Measurements from ENCODE around the gene AOPEP. TPM values are rescaled to one million over a fixed set of nuclear protein-coding genes. Genes with fewer than 3 reads are reported as not detected.
A peak's percentile ranks its signal among the peaks of the same experiment; 100 is the strongest.

Gene AOPEP
- total RNA-seq, 6 experiments from 2014 or later: 36.6 to 110 (median 63.3) TPM

DNA sequence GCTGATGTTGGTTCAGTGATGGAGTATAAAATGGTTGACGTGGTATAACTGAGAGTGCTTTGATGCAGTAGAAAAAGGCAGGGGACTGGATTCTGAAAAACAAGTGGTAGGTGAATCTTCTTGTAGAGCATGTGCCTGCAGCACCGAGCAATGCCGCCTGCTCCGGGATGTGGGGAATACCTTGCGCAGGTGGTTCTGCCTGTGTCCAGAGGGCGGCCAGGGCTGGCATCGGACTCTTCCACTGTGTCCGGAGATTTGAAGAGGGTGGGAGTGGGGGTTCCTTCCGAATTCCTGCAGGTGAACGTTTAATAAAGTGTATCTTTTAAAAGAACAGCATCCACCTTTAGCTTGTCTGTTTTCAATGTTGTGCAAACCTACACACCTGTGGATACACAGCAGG lies 353.0 kb downstream of the AOPEP start:
- H3K4me3 ChIP-seq: no peak overlapping the region
- H3K36me3 ChIP-seq: peaks cover 17 to 82% (median 30%) of the 10 kb centered on the region in 4 donors
- peaks cover 0 to 22% (median 7%) of the 10 kb centered on the region in 4 donors for H3K4me1 ChIP-seq
- intact Hi-C loops (cut with DNase I): no loop called here
- DNase-seq (no peak), ATAC-seq (no peak)
- WGBS (ENCODE audit: insufficient coverage, low coverage, low lambda C conversion rate, missing lambda C conversion rate): 97% methylated on average over 6 of the region's 10 CpGs
- H3K27ac ChIP-seq: no peak overlapping the region
- no peaks in the 10 kb centered on the region for H3K27me3 ChIP-seq
- TF ChIP-seq, protein P1, sequence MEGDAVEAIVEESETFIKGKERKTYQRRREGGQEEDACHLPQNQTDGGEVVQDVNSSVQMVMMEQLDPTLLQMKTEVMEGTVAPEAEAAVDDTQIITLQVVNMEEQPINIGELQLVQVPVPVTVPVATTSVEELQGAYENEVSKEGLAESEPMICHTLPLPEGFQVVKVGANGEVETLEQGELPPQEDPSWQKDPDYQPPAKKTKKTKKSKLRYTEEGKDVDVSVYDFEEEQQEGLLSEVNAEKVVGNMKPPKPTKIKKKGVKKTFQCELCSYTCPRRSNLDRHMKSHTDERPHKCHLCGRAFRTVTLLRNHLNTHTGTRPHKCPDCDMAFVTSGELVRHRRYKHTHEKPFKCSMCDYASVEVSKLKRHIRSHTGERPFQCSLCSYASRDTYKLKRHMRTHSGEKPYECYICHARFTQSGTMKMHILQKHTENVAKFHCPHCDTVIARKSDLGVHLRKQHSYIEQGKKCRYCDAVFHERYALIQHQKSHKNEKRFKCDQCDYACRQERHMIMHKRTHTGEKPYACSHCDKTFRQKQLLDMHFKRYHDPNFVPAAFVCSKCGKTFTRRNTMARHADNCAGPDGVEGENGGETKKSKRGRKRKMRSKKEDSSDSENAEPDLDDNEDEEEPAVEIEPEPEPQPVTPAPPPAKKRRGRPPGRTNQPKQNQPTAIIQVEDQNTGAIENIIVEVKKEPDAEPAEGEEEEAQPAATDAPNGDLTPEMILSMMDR (IDR thresholded peaks at IDR 0.05): no peak
- TF ChIP-seq POLR2A (IDR thresholded peaks at IDR 0.05): no peak
- no peaks in the 10 kb centered on the region for H3K9me3 ChIP-seq

DNA sequence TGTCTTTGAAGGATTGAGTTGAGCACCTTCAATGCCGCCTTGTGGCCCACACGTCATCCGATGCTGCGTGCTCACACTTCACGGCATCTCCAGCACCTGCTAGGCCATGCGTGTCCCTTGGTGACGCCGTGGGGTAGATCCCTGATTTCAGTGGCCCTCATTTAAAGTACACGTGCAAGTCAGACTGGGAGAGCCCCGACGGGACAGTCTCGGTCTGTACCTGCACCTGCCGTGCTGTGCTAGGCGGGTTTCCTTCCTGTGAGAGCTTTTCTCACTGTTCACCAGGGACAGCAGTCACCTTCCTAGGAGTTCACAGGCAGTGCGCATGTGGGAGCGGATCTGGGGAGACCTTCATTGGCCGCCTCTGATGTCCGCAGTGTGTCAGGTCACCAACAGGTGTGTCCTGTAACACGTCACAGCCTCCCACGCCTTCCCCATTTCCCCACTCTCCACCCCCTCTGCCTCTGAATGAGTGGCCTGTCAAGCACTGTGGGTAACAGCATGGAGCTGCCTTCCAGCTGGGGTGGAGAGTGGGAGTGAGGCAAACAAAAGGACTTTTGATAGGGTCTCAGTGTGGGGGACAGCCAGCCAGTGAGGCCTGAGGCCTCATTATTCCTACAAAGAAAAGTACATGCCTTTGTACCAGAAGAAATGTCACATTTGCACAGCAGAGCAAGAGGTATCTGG lies 354.6 kb downstream of the AOPEP start:
- Histone ChIP-seq H3K27me3 (no peaks in the 10 kb centered on the region), H3K4me3 (no peak overlapping the region), H3K36me3 (peaks cover 17 to 83% (median 38%) of the 10 kb centered on the region in 4 donors), H3K27ac (no peak overlapping the region), H3K9me3 (no peaks in the 10 kb centered on the region), H3K4me1 (peaks cover 0 to 14% (median 6%) of the 10 kb centered on the region in 4 donors)
- intact Hi-C loops (cut with DNase I): no loop called here
- TF ChIP-seq, protein P1 (IDR thresholded peaks at IDR 0.05): no peak
- TF ChIP-seq POLR2A (IDR thresholded peaks at IDR 0.05): no peak
- peak in 1 of 3 donors; percentile 44 for DNase-seq
- WGBS (ENCODE audit: insufficient coverage, low coverage, low lambda C conversion rate, missing lambda C conversion rate): 95% methylated on average over 7 of the region's 20 CpGs
- ATAC-seq: no peak

DNA sequence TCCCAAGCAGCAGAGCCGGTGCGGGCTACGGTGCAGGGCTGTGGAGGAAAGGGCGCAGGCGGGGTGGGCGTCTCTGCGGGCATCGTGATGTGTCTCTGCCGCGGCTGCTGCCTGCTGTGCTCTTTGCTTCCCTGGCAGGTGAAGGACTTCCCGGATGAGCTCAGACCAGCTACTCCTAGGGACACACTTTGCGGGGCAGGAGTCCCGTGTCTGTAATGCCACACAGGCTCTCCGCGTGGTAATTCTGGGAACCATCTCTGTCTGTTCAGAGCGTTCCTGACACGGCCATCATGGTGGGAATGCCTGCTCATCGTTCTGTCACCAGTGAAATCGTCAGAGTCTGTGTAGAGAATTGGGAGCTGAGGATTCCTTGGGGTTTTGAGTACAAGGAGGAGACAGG lies 355.5 kb downstream of the AOPEP start:
- Histone ChIP-seq H3K9me3 (no peaks in the 10 kb centered on the region), H3K4me3 (no peak overlapping the region), H3K36me3 (peaks cover 17 to 90% (median 42%) of the 10 kb centered on the region in 4 donors), H3K27ac (no peak overlapping the region), H3K4me1 (peaks cover 0 to 6% (median 3%) of the 10 kb centered on the region in 4 donors), H3K27me3 (no peaks in the 10 kb centered on the region)
- no peak for TF ChIP-seq POLR2A (IDR thresholded peaks at IDR 0.05)
- TF ChIP-seq, protein P1 (IDR thresholded peaks at IDR 0.05): no peak
- peak in 1 of 4 donors; percentile 0 for ATAC-seq
- intact Hi-C loops (cut with DNase I): no loop called here
- WGBS (ENCODE audit: insufficient coverage, low coverage, low lambda C conversion rate, missing lambda C conversion rate): 64% methylated on average over 5 of the region's 19 CpGs
- peak in 1 of 3 donors; percentile 44 for DNase-seq

- no peak overlapping the region for H3K27ac ChIP-seq
- peaks cover 0 to 4% (median 1%) of the 10 kb centered on the region in 4 donors for H3K4me1 ChIP-seq
- H3K4me3 ChIP-seq: no peak overlapping the region
- ATAC-seq (peak; percentile 4 to 17 (median 10)), DNase-seq (peak in 1 of 3 donors; percentile 47)
- no peaks in the 10 kb centered on the region for H3K9me3 ChIP-seq
- TF ChIP-seq POLR2A (IDR thresholded peaks at IDR 0.05): no peak
- TF ChIP-seq, protein P1 (IDR thresholded peaks at IDR 0.05): no peak
- WGBS (ENCODE audit: insufficient coverage, low coverage, low lambda C conversion rate, missing lambda C conversion rate): 52% methylated on average over 6 of the region's 18 CpGs
- intact Hi-C loops (cut with DNase I): no loop called here
- peaks cover 17 to 85% (median 42%) of the 10 kb centered on the region in 4 donors for H3K36me3 ChIP-seq
- no peaks in the 10 kb centered on the region for H3K27me3 ChIP-seq
Measured at GRCh38 chr9:95082401-95083084, 356.0 kb downstream of the AOPEP start.
